Activated CD4-positive, alpha-beta T cell treated with anti-CD3 and anti-CD28 coated beads, Interleukin-2, amount 10 ng/mL, durations not matched to agents 7 days and 5 days (primary cell): ENCODE measurements around the gene YIF1B. TPM values are rescaled to one million over a fixed set of nuclear protein-coding genes. Genes with fewer than 3 reads are reported as not detected.
A peak's percentile ranks its signal among the peaks of the same experiment; 100 is the strongest.
"Not testable (repeated sequence)": the region's sequence is repeated elsewhere in the genome, so short reads cannot be mapped to it uniquely, and the experiment has no call there.

Experiments
- CTCF ChIA-PET: fragments of 350-600 bp; sonication (Branson Sonifier 250); formaldehyde crosslinking; loops from one replicate; lab custom pipeline; 2021; ENCODE audit warnings: antibody characterized with exemption; lab: Charles Lee
- POLR2A ChIA-PET: fragments of 350-600 bp; sonication (Branson Sonifier 250); formaldehyde crosslinking; loops from one replicate; lab custom pipeline; 2021; ENCODE audit warnings: antibody characterized with exemption; lab: Charles Lee
- DNase-seq: peaks from one replicate; pipeline ENCODE4 v3.0.0-alpha.2; 2020
- H3K27ac Mint-ChIP-seq: one replicate; pipeline ENCODE4 v1.8.0; 2021; ENCODE audit warnings: mild to moderate bottlenecking, moderate library complexity, mixed read lengths
- H3K27me3 Mint-ChIP-seq: one replicate; pipeline ENCODE4 v1.8.0; 2021; ENCODE audit warnings: mixed read lengths
- H3K36me3 Mint-ChIP-seq: one replicate; pipeline ENCODE4 v1.8.0; 2021; ENCODE audit warnings: low read depth, mixed read lengths
- H3K4me1 Mint-ChIP-seq: one replicate; pipeline ENCODE4 v1.8.0; 2021; ENCODE audit warnings: mixed read lengths
- H3K4me3 Mint-ChIP-seq: one replicate; pipeline ENCODE4 v1.8.0; 2021; ENCODE audit warnings: mild to moderate bottlenecking, moderate library complexity, mixed read lengths
- H3K9me3 Mint-ChIP-seq: one replicate; pipeline ENCODE4 v1.8.0; 2021; ENCODE audit warnings: mixed read lengths
- total RNA-seq, 2 experiments: library from RNA; stranded (reverse); gene quantifications; one replicate each; pipeline ENCODE4 v1.2.3, GENCODE V29; 2021

Gene YIF1B, protein sequence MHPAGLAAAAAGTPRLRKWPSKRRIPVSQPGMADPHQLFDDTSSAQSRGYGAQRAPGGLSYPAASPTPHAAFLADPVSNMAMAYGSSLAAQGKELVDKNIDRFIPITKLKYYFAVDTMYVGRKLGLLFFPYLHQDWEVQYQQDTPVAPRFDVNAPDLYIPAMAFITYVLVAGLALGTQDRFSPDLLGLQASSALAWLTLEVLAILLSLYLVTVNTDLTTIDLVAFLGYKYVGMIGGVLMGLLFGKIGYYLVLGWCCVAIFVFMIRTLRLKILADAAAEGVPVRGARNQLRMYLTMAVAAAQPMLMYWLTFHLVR
- total RNA-seq = 10 to 100 TPM; 63.1 to 72.4 TPM

DNA sequence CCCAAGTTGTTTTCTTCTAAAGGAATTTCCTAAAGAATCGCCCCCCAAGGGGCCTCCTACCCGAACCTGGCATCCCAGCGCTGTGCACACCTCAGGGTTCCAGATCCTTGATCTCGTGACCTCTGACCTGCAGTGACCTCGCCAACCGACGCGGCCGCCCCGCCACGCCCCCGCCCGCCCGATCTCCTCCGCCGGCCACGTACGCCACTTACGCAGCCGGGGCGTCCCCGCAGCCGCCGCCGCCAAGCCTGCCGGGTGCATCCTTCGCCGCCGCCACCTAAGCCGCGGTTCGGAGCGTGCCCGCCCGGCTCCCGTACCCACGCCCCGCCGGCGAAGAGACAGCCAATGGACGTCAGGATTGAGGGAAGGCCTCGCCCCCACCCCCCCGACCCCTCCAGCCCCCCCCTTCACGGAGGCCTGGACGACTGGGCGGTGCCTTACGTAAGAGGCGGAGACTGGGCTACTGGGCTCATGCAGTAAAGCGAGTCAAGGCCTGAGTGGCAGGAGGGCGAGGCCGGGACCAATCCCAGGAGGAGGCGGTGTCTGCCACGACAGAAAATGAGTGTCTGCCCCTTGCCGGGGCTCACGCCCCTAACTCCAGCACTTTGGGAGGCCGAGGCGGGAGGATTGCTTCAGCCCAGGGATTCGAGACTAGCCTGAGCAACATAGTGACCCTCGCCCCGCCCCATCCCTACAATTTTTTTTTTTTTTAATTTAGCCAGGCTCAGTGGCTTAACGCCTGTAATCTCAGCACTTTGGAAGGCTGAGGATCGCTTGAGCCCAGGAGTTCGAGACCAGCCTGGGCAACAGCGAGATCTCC, at the start of gene YIF1B:
YIF1B (minus strand) TSS at position 291 of the 820 bp plus-strand sequence; CDS start at position 261, 30 bp downstream.
- H3K4me1 Mint-ChIP-seq = peaks cover 56% of the 10 kb centered on the region
- ChIA-PET POLR2A (no interaction called here), CTCF (no interaction called here)
- peak within 1 kb of the TSS; percentile 95 for H3K27ac Mint-ChIP-seq
- H3K4me3 Mint-ChIP-seq = peak within 1 kb of the TSS; percentile 90
- DNase-seq = peak; percentile 97
- peaks cover 4% of the 10 kb centered on the region for H3K36me3 Mint-ChIP-seq
- no peaks in the 10 kb centered on the region for H3K27me3 Mint-ChIP-seq
- H3K9me3 Mint-ChIP-seq = no peaks in the 10 kb centered on the region

DNA sequence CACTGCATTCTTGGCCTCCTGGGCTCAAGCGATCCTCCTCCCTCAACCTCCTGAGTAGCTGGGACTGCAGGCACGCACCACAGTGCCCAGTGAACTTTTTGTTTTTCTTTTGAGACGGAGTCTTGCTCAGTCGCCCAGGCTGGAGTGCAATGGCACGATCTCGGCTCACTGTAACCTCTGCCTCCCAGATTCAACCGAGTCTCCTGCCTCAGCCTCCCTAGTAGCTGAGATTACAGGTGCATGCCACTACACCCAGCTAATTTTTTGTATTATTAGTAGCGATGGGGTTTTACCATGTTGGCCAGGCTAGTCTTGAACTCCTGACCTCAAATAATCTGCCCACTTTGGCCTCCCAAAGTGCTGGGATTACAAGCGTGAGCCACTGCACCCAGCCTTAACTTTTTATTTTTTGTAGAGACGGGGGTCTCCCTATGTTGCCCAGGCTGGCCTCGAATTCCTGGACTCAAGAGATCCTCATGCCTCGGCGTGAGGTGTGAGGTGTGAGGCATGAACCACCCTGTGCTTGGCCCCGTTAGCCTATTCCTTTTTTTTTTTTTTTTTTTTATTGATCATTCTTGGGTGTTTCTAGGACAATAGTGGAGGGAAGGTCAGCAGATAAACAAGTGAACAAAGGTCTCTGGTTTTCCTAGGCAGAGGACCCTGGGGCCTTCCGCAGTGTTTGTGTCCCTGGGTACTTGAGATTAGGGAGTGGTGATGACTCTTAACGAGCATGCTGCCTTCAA, 47.4 kb upstream of the YIF1B start:
- H3K9me3 Mint-ChIP-seq, H3K27ac Mint-ChIP-seq, DNase-seq, POLR2A ChIA-PET, H3K36me3 Mint-ChIP-seq: not testable (repeated sequence)
- Mint-ChIP-seq H3K27me3 (peaks cover 32% of the 10 kb centered on the region), H3K4me1 (peaks cover 19% of the 10 kb centered on the region), H3K4me3 (peak overlapping the region; percentile 81)
- CTCF ChIA-PET = interaction anchor here (0.6 to 3.1 kb wide), 2 partner anchors 11 to 444 kb away, joined by 3 to 13 read pairs; partner anchors contain the start of gene PSMD8

DNA sequence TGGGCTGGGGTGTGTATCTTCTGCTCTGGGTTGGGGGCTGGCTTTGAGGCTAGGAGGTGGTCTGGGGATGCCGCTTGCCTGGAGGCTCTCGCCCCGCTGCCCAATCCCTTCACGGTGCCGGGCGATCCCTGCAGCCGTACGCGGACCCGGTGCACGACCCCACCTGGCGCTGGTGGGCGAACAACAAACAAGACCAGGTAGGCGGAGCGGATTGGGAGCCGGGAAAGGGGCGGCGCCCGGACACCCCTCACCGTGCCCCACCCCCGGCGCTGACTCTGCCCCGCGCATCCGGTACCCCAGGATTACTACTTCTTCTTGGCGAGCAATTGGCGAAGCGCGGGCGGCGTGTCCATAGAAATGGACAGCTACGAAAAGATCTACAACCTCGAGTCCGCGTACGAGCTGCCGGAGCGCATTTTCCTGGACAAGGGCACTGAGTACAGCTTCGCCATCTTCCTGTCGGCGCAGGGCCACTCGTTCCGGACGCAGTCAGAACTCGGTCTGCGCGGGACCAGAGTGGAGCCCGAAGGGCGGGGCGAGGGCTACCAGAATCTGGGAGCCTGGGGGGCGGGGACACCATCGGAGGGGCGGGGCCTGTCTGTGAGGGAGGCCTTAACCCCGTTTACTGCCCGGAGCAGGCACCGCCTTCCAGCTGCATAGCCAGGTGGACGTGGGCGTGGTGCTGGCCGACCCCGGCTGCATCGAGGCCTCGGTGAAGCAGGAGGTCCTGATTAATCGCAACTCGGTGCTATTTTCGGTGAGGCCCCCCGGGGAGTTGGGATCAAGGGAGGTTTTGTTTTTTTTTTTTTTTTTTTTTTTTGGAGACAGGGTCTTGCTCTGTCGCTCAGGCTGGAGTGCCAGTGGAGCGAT, 46.6 kb upstream of the YIF1B start:
- H3K4me3 Mint-ChIP-seq = peak overlapping the region; percentile 81
- ChIA-PET CTCF (interaction anchor here (0.6 to 3.1 kb wide), 3 partner anchors 12 to 516 kb away, joined by 3 to 13 read pairs (median 3); partner anchors contain the start of genes PSMD8 and RINL), POLR2A (no interaction called here)
- peaks cover 34% of the 10 kb centered on the region for H3K27me3 Mint-ChIP-seq
- H3K4me1 Mint-ChIP-seq = peaks cover 19% of the 10 kb centered on the region
- peak; percentile 90 for DNase-seq
- H3K9me3 Mint-ChIP-seq = no peaks in the 10 kb centered on the region
- H3K27ac Mint-ChIP-seq = peak overlapping the region; percentile 54
- H3K36me3 Mint-ChIP-seq = no peaks in the 10 kb centered on the region

DNA sequence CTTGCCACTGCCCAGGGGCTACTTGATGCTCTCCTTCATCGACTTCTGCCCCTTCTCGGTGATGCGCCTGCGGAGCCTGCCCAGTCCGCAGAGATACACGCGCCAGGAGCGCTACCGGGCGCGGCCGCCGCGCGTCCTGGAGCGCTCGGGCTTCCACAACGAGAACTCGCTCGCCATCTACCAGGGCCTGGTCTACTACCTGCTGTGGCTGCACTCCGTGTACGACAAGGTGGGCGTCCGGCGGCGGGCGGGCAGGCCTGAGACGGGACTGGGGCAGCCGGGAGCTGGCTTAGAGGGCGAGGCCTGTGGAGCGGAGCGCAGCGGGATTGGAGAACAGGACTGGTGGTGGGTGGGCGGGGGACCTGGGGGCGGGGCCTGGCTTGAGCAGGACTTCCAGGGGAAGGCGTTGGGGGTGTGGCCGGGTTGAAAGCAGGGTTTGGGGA, 45.9 kb upstream of the YIF1B start:
- POLR2A ChIA-PET = no interaction called here
- CTCF ChIA-PET = interaction anchor here (0.6 to 3.1 kb wide), 2 partner anchors 12 to 516 kb away, joined by 3 to 13 read pairs; partner anchors contain the start of genes PSMD8 and RINL
- peaks cover 34% of the 10 kb centered on the region for H3K27me3 Mint-ChIP-seq
- no peaks in the 10 kb centered on the region for H3K9me3 Mint-ChIP-seq
- peak overlapping the region; percentile 81 for H3K4me3 Mint-ChIP-seq
- peak; percentile 78 for DNase-seq
- no peaks in the 10 kb centered on the region for H3K36me3 Mint-ChIP-seq
- peak overlapping the region; percentile 31 for H3K27ac Mint-ChIP-seq
- H3K4me1 Mint-ChIP-seq = peaks cover 19% of the 10 kb centered on the region

DNA sequence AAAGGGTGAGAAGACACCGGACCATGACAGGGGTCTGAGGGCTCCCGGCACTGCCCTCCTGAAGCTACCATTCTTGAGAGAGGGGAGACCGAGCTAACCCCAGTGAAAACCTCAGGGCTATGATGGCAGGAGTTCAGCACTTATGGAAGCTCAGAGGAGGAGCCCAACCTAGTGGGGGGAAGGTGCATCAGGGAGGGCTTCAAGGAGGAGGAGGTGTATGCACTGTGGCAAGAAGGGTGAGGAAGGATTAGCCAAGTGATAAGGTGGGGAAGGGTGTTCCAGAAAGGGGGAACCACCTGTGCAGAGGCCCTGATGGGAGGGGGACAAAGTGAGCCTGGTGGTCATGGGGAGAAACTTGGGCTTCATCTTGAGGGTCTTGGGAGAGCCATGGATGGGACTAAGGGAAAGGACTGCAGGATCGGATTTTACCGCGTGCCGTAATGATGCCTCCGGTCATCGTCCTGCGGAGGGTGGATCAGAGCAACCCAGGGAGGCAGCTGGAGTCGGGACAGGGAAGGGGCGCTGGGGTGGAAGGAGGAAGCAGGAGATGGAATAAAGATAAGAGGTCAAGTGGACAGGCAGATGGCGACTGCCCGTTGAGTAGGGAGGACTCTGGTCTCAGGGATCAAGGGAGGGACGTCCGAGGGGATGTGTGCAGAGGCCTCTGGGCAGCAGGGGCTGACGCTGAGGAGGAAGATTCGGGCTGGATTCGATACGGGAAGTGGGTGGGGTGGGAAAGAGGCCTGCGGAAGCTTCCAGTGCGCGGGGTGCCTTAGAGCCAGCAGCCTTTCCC, 45.3 kb upstream of the YIF1B start:
- DNase-seq = no peak
- Mint-ChIP-seq H3K27ac (no peak overlapping the region), H3K4me1 (peaks cover 19% of the 10 kb centered on the region), H3K4me3 (peak overlapping the region; percentile 81), H3K27me3 (peaks cover 36% of the 10 kb centered on the region), H3K36me3 (no peaks in the 10 kb centered on the region), H3K9me3 (no peaks in the 10 kb centered on the region)
- ChIA-PET POLR2A (no interaction called here), CTCF (interaction anchor here (3.1 kb wide), 1 partner anchor 13 kb away, joined by 13 read pairs; the partner anchor contains the start of gene PSMD8)

DNA sequence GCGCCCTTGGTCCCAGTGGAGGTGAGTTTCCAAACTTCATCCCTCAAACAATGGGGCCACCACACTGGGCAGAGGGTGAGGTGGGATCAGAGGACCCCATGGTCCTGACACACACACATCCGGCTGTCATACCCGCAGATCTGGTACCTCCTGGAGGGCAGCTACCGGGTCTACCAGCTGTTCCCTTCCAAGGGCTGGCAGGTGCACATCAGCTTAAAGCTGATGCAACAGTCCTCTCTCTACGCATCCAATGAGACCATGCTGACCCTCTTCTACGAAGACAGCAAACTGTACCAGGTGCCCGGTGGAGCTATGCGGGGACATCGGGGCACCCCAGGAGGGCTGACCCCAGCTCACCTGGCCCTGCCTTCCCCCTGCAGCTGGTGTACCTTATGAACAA, 44.6 kb upstream of the YIF1B start:
- POLR2A ChIA-PET = no interaction called here

DNA sequence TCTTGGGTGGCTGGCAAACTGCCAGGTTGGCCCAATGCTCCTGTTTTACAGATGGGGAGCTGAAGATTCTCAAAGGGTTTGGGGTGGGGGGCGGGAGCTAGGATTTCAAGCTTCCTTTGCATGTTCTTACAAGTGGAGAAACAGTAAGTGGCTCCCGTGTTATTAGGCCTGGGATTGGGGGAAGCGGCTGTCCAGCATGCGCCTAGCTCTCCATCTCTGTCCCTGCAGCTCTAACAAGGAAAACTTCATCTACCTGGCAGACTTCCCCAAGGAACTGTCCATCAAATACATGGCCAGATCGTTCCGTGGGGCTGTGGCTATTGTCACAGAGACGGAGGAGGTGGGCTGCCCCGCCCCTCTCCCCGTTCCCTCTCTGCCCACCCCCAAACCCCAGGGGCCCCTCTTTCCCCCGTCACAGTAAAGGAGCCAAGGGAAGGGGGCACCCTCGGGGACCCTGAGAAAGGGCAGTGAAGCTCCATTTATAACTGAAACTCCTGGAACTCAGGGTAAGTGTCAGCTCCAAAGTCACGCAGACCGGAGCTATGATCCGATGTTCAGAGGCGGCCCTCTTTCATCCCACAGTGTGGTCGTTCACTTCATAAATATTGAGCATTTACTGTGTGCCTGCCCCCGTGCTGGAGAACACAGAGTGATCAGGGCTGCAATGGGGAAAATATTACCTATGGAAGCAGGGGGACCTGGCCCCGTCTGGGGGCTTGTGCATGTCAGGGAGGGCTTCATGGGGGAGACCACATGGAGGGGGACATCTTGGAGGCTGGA, 43.7 kb upstream of the YIF1B start:
- no peak for DNase-seq
- no peak overlapping the region for H3K4me3 Mint-ChIP-seq
- ChIA-PET POLR2A (interaction anchor here (0.7 kb wide), 1 partner anchor 35 kb away, joined by 4 read pairs; no protein-coding TSS in a partner anchor), CTCF (no interaction called here)
- H3K27ac Mint-ChIP-seq = no peak overlapping the region
- H3K9me3 Mint-ChIP-seq = no peaks in the 10 kb centered on the region
- H3K27me3 Mint-ChIP-seq = peaks cover 36% of the 10 kb centered on the region
- H3K4me1 Mint-ChIP-seq = peaks cover 19% of the 10 kb centered on the region
- H3K36me3 Mint-ChIP-seq = no peaks in the 10 kb centered on the region

More for the DNA sequence above, 44.6 kb upstream of the YIF1B start:
- Mint-ChIP-seq H3K27me3 (peaks cover 36% of the 10 kb centered on the region), H3K4me3 (peak overlapping the region; percentile 81), H3K4me1 (peaks cover 19% of the 10 kb centered on the region), H3K9me3 (no peaks in the 10 kb centered on the region), H3K27ac (no peak overlapping the region), H3K36me3 (no peaks in the 10 kb centered on the region)
- DNase-seq = no peak
- CTCF ChIA-PET = interaction anchor here (0.7 to 3.1 kb wide), 2 partner anchors 14 to 24 kb away, joined by 3 to 13 read pairs; partner anchors contain the start of genes CATSPERG and PSMD8

DNA sequence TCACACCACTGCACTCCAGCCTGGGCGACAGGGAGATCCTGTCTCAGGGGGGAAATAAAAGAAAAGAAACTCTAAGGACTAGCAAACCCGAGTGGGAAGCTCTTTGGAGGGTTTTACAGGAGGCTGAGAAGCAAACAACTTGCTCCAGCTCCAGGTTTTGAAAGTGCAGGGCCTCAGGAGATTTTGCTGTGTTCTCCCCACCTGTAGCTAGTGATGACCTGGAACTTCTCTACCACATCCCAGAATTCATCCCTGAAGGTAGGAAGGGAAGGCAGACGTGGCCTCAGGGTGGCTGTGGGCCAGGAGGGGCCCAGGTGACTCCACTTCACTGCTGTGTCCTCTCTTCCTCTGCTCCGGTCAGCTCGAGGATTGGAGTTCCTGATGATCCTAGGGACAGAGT, 42.3 kb upstream of the YIF1B start:
- H3K27me3 Mint-ChIP-seq = peaks cover 36% of the 10 kb centered on the region
- no peaks in the 10 kb centered on the region for H3K36me3 Mint-ChIP-seq
- H3K27ac Mint-ChIP-seq = no peak overlapping the region
- H3K9me3 Mint-ChIP-seq = no peaks in the 10 kb centered on the region
- no peak for DNase-seq
- ChIA-PET POLR2A (no interaction called here), CTCF (interaction anchor here (0.6 to 1.4 kb wide), 5 partner anchors 16 to 58 kb away, joined by 3 to 5 read pairs (median 4); partner anchors contain the start of genes CATSPERG, FAM98C and PSMD8)
- H3K4me3 Mint-ChIP-seq = no peak overlapping the region
- H3K4me1 Mint-ChIP-seq = peaks cover 18% of the 10 kb centered on the region

DNA sequence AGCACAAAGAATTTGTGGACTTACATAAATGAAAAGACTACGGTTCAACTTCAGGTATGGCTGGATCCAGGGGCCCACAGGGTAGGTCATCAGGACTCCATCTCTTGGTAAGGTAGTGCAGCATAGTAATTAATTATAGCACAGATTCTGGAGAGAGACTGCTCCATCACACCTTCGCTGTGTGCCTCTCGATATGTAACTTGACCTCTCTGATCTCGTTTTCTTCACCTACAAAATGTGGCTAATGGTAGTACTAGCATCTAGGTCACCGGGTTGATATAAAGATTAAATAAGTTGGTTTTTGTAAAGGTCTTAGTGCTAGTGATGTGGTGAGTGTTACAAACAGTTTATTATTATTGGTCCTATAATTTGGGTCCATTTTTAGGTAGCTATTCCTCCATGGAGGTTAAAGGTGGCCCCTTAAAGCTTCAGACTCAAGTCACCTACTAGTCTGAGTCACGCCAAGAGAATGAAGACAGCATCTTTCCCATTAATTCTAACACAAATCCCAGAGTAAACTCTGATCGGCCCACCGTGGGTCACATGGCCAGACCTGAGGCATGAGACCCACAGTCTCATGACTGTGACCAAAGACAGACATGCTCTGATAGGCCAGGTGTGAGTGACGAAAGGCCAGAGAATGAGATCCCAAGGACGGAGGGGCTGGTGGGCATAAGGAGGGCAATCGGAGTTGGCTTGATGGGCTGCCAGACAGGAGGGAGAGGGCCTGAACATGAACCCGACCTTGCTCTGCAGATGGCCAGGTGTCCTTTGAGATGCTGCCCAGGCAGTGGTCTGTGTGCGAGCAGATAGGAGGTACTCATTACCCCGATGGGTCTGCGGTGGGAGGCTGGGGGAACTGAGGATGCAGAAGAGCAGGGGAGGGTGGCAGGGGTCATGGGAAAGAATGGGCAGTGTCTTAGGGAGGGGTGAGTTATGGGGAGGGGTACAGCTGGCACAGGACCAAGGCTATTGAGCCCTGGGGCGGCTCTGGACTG, 40.3 kb upstream of the YIF1B start:
- ChIA-PET CTCF (no interaction called here), POLR2A (no interaction called here)
- DNase-seq = no peak
- H3K9me3 Mint-ChIP-seq = no peaks in the 10 kb centered on the region
- no peak overlapping the region for H3K4me3 Mint-ChIP-seq
- no peak overlapping the region for H3K27ac Mint-ChIP-seq
- H3K27me3 Mint-ChIP-seq = peaks cover 29% of the 10 kb centered on the region
- no peaks in the 10 kb centered on the region for H3K36me3 Mint-ChIP-seq
- H3K4me1 Mint-ChIP-seq = peaks cover 5% of the 10 kb centered on the region
